BJ (cell line): Measurements from ENCODE around the gene UBE2C. TPM values are rescaled to one million over a fixed set of nuclear protein-coding genes. Genes with fewer than 3 reads are reported as not detected.
A peak's percentile ranks its signal among the peaks of the same experiment; 100 is the strongest.

ENCODE experiments used
- CTCF ChIA-PET: fragments of 350-600 bp; formaldehyde crosslinking; extraction: SDS; loops from one replicate; lab custom pipeline; 2021; ENCODE audit warnings: antibody characterized with exemption, inconsistent platforms; lab: Yijun Ruan, JAX
- POLR2A ChIA-PET: fragments of 300-600 bp; sonication (Branson Sonifier 250); formaldehyde crosslinking; extraction: SDS; loops from one replicate; lab custom pipeline; 2021; ENCODE audit warnings: antibody characterized with exemption; lab: Charles Lee
- DNase-seq: peaks from one replicate; pipeline ENCODE4 v3.0.0-alpha.2; 2011; ENCODE audit warnings: low read depth
- H3K27me3 ChIP-seq: 2 replicates; pipeline ENCODE4 v1.6.0; 2011; ENCODE audit warnings: low read length; ENCODE audit not compliant: control insufficient read depth, insufficient read depth
- H3K36me3 ChIP-seq: 2 replicates; pipeline ENCODE4 v1.5.1; 2011; ENCODE audit warnings: low read length; ENCODE audit not compliant: control insufficient read depth, insufficient read depth
- H3K4me3 ChIP-seq: 2 replicates; pipeline ENCODE4 v1.5.1; 2011; ENCODE audit warnings: low read depth, mild to moderate bottlenecking, control low read depth, low read length
- CTCF ChIP-seq: IDR thresholded peaks from 2 replicates; pipeline ENCODE4 v1.5.1; 2011; ENCODE audit warnings: low read depth, mild to moderate bottlenecking, control low read depth, inconsistent platforms, low read length, moderate library complexity; ENCODE audit not compliant: insufficient read depth
- polyA plus RNA-seq: library from polyadenylated mRNA; depleted of rRNA; stranded (reverse); fragments of >200 nt; gene quantifications from 2 replicates; pipeline ENCODE4 v1.2.3, GENCODE V29; 2011

The UBE2C gene
- polyA plus RNA-seq, 1 experiment: 90.8 TPM

- ChIA-PET CTCF (interaction anchor here (1.0 to 2.0 kb wide), 5 partner anchors 9 to 67 kb away, joined by 3 to 6 read pairs (median 4); no protein-coding TSS in a partner anchor), POLR2A (interaction anchor here (0.5 to 0.6 kb wide), 2 partner anchors 49 to 170 kb away, joined by 3 read pairs; no protein-coding TSS in a partner anchor)
- peak; percentile 76 for DNase-seq
- TF ChIP-seq CTCF: no peak
- Histone ChIP-seq H3K4me3 (peak within 1 kb of the TSS; percentile 69), H3K27me3 (no peaks in the 10 kb centered on the region), H3K36me3 (peaks cover 5% of the 10 kb centered on the region; the same call in 1 of the 2 replicates)
Observed at GRCh38 chr20:45833030-45833882, 20.8 kb downstream of the UBE2C start, which contains the start of gene SNX21. SNX21 (plus strand) TSS chr20:45833799; CDS start chr20:45833920, 121 bp downstream.

GRCh38 chr20:45833883-45834796 lies 21.7 kb downstream of the UBE2C start:
- peak overlapping the region; percentile 69 for H3K4me3 ChIP-seq
- no peaks in the 10 kb centered on the region for H3K27me3 ChIP-seq
- ChIA-PET CTCF (interaction anchor here (1.0 to 2.0 kb wide), 5 partner anchors 10 to 66 kb away, joined by 3 to 6 read pairs (median 4); no protein-coding TSS in a partner anchor), POLR2A (interaction anchor here (0.6 kb wide), 2 partner anchors 20 to 50 kb away, joined by 3 read pairs; no protein-coding TSS in a partner anchor)
- TF ChIP-seq CTCF: no peak
- peaks cover 5% of the 10 kb centered on the region; the same call in 1 of the 2 replicates for H3K36me3 ChIP-seq
- DNase-seq: no peak

- H3K27me3 ChIP-seq: no peaks in the 10 kb centered on the region
- peaks cover 5% of the 10 kb centered on the region; the same call in 1 of the 2 replicates for H3K36me3 ChIP-seq
- no peak for DNase-seq
- ChIA-PET CTCF (interaction anchor here (1.0 kb wide), 1 partner anchor 55 kb away, joined by 3 read pairs; no protein-coding TSS in a partner anchor), POLR2A (interaction anchor here (0.6 kb wide), 1 partner anchor 20 kb away, joined by 3 read pairs; no protein-coding TSS in a partner anchor)
- TF ChIP-seq CTCF: no peak
- H3K4me3 ChIP-seq: peak overlapping the region; percentile 69
Observed at GRCh38 chr20:45834797-45835161, 22.3 kb downstream of the UBE2C start.

GRCh38 chr20:45835329-45835765 lies 22.9 kb downstream of the UBE2C start:
- H3K4me3 ChIP-seq: no peak overlapping the region
- no peak for TF ChIP-seq CTCF
- CTCF ChIA-PET: no interaction called here

More at GRCh38 chr20:45835329-45835765, 22.9 kb downstream of the UBE2C start:
- POLR2A ChIA-PET: interaction anchor here (0.6 kb wide), 1 partner anchor 8 kb away, joined by 3 read pairs; no protein-coding TSS in a partner anchor
- DNase-seq: no peak
- Histone ChIP-seq H3K36me3 (peaks cover 5% of the 10 kb centered on the region), H3K27me3 (no peaks in the 10 kb centered on the region)
